WI38 (cell line): ENCODE measurements around the gene TMEM273.

Experiments
- H3K4me3 ChIP-seq: 2 replicates; pipeline ENCODE4 v1.5.1; 2011; ENCODE audit warnings: low read depth, mild to moderate bottlenecking, control low read depth, low read length
- TF ChIP-seq, protein P1 (sequence below): IDR thresholded peaks from 2 replicates; pipeline ENCODE4 v1.5.1; 2012; ENCODE audit warnings: low read depth, mild to moderate bottlenecking, control low read depth, low read length

Gene TMEM273

DNA sequence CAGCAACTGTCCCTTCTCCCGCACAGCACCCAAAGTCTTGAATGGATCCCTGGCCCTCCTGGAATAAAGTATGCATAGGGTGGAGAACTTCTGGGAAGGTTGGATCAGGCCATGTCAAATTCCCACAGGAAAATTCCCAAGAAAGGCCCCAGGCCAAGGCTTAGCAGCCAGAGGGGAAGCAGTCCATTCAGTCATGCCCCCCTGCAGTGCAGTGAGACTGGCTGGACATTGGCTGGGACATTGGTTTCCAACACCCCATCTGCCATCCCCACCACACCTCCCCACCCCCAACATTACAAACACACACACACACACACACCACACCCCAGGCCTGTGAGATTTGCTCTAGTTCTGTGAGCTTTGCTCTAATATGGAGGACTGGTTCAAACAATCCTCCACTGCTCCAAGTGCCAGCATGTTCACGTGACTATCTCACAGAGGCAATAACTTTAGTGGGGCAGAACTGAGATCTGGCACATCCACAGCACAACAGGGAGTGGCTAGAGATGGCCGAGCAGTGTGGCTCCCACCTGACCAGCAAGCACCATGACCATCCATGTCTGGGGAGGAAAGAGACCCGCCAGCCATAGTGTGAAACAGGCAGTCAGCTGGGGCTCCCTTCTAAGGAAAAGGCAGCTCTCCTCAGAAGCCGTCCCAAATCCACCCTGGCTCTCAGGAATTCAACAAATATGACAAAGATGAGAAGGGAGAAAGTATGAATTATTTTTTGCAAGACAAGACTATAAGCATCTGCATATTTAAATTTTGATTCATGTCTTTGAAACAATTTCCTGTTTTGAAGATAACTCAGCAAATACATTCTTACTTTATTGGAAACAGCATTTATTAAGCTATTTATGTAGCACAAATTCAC is 47.6 kb downstream of the TMEM273 start:
- H3K4me3 ChIP-seq, result no peak overlapping the region
- TF ChIP-seq, protein P1, sequence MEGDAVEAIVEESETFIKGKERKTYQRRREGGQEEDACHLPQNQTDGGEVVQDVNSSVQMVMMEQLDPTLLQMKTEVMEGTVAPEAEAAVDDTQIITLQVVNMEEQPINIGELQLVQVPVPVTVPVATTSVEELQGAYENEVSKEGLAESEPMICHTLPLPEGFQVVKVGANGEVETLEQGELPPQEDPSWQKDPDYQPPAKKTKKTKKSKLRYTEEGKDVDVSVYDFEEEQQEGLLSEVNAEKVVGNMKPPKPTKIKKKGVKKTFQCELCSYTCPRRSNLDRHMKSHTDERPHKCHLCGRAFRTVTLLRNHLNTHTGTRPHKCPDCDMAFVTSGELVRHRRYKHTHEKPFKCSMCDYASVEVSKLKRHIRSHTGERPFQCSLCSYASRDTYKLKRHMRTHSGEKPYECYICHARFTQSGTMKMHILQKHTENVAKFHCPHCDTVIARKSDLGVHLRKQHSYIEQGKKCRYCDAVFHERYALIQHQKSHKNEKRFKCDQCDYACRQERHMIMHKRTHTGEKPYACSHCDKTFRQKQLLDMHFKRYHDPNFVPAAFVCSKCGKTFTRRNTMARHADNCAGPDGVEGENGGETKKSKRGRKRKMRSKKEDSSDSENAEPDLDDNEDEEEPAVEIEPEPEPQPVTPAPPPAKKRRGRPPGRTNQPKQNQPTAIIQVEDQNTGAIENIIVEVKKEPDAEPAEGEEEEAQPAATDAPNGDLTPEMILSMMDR, result no peak

DNA sequence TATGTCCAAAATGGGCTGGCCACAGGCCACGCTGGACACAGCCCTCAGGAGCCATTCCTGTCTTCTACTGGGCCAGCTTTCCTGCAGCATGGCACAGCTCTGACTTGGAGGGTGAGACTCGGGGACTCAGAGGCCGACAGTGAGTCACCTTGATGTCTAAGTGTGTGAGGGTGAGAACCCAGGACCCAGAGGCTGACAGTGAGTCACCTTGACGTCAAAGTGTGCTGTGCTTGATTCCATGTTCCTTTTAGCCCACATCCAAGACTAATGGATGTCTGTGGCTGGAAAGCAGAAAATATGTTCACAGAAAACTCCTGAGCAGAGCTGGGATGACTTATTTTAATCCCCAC is 48.4 kb downstream of the TMEM273 start:
- TF ChIP-seq, protein P1, result no peak

DNA sequence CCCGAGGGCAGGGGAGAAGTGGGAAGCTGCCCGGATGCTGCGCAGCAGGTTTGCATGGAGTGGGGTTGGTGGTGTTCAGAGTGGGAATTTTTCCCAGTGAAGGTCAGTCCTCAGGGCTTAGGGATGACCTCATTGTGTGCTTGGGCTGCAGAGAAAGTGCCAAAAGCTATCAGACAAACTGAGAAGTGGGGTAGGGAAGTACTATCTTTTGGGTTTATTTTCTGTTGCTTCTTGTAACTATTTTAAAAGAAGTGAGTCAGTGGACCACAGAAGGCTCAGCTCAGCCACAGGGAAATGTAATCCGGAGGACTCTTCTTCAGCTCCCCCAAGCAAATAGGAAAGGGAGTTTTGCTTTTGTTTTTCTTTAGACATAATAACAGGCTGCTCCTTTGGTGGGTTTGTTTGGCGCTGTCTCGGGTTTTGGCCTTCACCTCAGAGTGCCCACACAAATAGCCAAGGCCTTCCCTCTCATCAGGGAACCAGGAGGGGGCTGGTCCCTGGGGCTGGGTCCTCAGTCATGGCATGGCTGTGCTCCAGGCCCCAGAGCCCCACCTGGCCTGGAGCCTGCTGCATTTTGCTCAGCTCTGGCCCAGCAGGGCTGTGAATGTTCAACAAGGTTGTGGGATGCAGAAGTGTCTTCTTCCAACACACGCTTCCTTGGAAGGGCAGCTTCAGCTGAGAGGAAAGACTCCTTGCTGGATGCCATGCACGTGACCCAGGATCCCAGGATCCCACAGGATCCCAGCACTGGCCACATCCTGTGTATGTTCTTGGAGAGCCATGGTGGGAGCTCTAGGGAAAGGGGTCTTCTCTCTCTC is 49.0 kb downstream of the TMEM273 start:
- TF ChIP-seq, protein P1, result no peak
- peak overlapping the region; percentile 25; the same call in 1 of the 2 replicates for H3K4me3 ChIP-seq

More for the DNA sequence above, 48.4 kb downstream of the TMEM273 start:
- H3K4me3 ChIP-seq, result no peak overlapping the region

DNA sequence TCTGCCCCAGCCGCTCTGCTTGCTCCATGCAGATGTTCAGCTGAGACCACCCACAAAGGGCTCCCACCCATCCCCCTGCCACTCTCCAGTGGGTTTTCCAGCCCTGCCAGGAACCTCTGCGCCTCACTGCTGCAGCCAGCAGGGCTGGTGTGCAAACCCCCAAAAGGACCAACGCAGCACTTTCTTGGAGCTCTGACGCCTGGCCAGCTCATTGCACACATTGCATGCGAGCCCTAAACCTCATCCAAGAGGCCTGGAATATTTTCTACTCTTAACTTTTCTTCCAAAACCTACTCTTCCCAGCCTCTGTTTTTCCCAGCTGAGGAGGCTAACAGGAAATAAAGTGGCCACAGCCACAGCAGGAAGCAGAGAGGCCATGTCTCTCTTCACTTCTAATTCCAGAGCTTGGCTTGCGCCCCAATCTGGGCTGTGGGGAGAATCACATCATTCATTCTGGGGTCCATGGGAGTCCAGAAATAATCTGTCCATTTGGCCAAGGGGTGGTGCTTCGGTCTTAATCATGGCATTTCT is 49.8 kb downstream of the TMEM273 start:
- H3K4me3 ChIP-seq, result no peak overlapping the region
- TF ChIP-seq, protein P1, result no peak

DNA sequence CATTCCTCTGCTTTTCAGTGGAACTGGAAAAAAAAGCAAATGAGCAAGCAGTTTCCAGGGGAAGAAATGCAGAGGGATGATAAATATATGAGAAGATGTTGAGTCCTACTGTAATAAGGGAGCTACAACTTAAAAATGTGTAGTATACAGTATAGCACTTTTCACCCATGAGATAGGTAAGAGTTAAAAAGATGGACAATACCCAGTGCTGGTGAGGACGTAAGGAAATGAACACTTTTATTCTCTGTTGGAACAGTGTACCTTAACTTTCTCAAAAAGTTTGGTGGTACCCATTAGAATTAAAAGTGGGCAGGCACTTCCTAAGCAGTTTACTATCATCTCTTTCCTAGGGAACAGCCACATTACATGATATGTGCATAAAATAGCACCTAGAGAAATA is 51.7 kb downstream of the TMEM273 start:
- no peak overlapping the region for H3K4me3 ChIP-seq
- TF ChIP-seq, protein P1, result no peak

DNA sequence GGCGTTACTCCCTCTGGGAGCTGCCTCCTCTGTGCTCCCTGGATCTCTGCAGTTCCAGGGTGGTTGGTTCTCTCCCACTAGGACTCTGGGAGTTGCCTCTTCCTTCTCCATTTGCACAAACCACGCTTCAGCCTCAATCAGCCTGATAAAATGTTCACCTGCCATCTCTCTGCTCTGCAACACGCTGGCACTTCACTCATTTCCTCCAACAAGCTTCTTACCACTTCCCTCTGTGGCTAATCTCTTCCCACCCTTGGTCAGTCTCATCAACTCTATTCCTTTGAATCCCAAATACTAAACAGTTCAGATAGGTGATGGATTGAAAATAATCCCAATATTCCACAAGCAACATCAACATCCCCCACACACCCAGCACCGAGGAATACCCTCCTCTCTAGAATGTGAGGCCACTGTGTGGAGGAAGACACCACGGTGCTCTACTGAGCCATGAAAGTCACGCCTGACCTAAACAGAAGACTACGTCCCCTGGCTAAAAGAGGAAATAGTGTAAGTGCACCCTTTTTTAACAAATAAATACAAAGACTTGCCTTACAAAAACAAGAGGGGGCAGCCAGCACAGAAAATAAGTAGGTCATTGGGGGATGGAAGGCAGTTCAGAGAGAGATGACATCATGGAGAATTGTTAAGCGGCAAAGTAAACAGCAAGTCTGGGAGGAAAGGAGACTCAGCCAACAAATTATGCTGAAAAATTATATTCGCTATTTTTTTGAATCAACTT is 52.4 kb downstream of the TMEM273 start:
- TF ChIP-seq, protein P1, result no peak
- H3K4me3 ChIP-seq, result no peak overlapping the region
